ENCODE measurements around the gene RBM34.
"Not testable (repeated sequence)": the region's sequence is repeated elsewhere in the genome, so short reads cannot be mapped to it uniquely, and the experiment has no call there.

DNA sequence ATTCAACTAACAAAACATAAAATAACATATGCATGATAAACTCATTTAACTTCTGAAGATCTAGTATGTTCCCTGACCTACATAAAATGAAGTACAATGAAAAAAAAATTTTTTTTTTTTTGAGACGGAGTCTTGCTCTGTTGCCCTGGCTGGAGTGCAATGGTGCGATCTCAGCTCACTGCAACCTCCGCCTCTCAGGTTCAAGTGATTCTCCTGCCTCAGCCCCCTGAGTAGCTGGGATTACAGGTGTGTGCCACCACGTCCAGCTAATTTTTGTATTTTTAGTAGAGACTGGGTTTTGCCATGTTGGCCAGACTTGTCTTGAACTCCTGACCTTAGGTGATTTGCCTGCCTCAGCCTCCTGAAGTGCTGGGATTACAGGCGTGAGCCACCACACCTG, 41.4 kb upstream of the RBM34 start:
- TF ChIP-seq ZNF274 (IDR thresholded peaks at IDR 0.05; ENCODE audit: low read depth, low read length); YY1 (IDR thresholded peaks at IDR 0.05; ENCODE audit: insufficient read depth, insufficient read length); SUZ12 (IDR thresholded peaks at IDR 0.05; ENCODE audit: extremely low read depth, insufficient read depth, insufficient read length): not testable (repeated sequence)

All from NT2/D1 (cell line).